Measurements from ENCODE around the gene SNRNP40.

Gene SNRNP40

DNA sequence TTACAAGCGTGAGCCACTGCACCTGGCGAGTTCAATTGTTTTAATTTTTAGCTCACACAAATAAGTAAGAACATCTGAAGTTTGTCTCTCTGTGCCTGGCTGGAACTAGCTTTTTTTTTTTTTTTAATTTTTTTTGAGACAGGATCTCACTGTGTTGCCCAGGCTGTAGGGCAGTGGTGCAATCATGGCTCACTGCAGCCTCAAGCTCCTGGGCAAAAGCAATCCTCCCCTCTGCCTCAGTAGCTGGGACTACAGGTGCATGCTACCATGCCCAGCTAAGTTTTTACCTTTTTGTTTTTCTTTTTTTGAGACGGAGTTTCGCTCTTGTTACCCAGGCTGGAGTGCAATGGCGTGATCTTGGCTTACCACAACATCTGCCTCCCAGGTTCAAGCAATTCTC, 64.8 kb downstream of the SNRNP40 start:
- no peak for DNase-seq (ENCODE audit: low read depth)

DNA sequence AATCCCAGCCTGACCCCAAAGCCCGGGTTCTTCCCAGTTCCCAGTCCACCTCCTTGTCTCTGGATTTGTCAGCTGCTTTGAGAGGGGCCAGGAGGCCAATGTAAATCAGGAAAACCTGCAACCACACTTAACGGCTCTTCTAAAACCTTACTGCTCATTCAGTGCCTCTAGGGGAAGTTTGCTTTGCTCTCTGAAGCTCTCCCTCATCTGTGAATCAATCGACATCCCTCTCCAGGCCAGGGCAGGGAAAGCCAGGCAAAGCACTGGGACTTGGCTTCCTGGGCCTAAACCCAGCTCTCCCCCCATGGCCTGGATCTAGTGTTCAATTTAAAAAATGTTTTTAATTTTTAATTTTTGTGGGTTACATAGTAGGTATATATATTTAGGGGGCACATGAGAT, 66.2 kb downstream of the SNRNP40 start:
- no peak for DNase-seq (ENCODE audit: low read depth)

DNA sequence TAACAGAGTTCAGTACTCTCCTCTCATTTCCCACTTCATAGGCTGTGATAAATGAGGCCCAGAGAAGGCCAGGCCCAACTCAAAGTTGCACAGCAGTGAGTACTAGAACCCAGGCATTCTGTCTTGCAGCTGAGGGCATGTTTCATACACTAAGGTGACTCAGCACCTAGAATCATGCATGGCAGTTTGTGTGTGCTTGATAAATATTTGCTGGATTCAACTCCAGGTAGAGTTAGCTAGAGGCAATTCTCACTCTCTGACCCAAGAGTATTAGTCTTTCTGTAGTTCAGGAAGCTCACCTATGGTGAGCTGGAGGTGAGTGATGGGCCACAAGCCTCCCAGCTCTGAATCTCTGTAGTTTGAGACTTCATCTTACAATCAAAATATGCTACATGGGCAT, 67.6 kb downstream of the SNRNP40 start:
- no peak for DNase-seq (ENCODE audit: low read depth)

DNA sequence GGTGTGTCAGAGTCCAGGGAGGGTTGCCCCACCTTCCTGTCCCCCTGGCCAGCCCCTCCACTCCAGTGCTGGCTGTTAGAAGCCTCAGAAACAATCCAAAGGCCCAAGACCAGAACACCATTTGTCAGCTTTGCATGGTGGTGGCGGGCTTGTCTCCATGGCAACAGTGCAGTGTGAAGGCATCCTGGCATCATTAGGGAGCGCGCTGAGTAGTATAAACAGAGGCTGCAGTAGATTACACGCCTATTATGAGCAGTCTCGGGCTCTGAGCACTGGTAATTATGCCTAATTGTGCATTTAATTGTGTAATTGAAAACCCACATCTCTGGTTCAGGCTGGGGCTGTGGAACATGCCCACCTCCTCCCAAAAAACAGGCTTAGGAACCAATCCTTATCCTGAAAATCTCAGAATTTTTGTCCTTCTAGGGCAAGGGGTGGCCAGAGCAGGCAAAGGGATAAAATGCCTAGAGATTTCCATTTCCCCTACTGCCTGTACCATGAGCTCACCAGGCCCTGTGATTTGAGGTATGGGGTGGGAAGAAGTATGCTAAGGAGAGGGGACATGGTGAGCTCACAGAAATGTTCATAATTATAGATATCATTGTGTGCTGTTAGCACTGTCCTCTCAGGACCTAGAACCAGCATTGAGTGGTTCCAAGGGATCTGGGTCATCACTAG, 68.6 kb downstream of the SNRNP40 start:
- no peak for DNase-seq (ENCODE audit: low read depth)

DNA sequence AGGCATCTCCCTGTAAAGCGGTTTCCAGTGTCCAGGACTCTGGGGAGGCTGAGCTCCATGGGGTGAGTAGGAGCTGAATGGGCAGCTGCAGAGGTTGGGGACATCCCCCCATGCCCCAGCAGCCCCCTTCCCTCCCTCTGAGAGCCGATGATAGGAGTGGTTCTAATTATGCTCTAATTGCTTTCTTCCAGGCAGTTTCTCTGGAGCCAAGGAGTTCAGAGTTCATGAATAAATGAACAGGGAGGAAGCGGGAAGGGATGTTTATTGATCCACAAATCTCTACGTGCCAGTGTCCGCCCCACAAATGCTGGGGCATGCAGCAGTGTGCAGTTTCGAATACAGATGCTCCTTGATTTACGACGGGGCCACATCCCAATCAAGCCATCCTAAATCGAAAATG, 72.5 kb downstream of the SNRNP40 start:
- DNase-seq (ENCODE audit: low read depth), result no peak

DNA sequence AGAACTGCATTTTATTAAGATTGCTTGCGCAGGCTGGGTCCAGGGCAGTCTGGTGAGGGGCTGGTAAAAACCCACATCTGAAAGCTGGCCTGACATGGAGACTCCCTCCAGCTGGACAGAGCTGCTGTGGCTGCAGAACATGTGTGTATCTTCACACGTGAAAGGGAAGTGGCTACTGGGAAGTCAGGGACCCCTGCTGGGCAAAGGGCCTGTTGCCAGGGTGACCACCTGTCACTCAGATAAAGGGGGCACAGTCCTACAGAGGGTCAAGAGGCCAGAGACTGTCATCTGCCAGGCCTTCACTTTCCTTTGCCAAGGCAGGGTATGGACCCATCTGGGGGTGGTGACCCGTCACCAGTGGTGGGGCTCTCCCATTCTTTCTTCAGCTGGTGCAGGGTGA, 74.4 kb downstream of the SNRNP40 start:
- DNase-seq (ENCODE audit: low read depth), result no peak

DNA sequence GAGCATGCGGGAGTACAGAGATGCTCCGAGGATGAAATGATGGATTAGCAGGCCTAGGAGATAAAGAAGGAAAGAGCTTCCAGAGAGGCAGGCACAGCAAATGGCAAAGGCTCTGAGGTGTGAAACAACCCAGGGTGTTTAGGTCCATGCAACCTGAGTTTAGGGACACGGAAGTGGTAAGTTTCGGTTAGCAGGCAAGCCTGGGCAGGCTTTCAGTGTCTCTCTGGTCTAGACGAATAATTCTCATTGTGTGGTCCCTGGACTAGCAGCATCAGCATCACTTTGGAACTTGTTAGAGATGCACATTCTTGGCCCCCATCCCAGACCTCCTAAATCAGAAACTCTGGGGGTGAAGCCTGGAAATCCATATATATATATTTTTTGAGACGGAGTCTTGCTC, 75.5 kb downstream of the SNRNP40 start:
- no peak for DNase-seq (ENCODE audit: low read depth)

DNA sequence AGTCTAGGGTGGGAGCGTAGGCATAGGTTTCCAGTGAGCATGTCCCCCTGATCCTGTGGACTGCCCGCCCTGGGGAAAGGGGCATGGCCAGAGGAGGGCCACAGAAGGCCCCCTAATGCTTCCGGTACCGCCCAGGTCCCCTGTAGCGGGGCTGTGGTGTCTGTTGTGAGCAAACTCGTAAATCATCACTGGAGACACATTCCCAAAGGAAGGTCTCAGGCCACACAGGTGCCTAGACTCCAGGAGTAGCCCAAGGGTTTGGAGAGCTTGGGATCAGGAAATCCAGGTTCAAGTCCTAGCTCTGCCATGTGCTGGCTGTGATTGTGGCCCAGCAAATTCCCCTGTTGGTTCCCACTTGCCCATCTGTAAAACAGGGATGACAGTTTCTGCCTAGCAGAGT, 77.1 kb downstream of the SNRNP40 start:
- DNase-seq (ENCODE audit: low read depth), result no peak

DNA sequence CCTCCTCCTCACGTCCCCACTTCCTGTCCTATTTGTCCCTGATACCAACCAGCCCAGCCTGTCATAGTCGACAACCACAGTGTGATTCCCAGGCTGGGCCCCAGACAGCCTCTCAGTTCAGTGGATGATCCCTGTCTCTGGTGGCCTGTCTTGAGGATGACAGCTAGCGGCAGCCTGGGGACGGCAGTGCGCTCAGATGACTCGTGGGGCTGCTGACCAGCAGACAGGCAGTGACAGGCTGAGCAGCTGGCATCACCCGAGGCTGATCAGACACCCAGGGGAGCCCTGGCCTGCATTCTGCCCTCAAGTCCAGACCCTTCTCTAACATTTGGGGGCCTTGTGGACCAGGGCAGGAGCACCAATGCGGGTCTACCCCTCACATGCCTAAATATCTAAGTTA, 77.9 kb downstream of the SNRNP40 start:
- DNase-seq (ENCODE audit: low read depth), result no peak

DNA sequence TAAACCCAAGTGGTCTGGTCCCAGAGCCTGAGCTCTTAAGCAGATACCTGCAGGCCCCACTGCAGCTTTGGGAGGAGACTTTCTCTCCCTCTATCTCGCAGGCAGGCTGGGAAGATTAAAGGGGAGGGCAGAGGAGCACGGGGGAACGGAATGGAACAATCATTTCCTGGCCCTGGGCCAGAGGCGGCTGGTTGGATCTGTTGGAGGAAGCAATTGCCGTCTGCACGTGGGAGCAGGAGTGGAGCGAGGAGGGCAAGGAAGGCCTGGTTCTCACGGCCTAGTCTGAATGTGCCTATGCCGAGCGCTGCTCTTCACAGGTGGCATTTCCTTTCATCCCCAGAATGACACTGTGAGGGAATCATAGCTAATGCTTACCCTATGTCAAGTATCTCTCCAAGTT, 80.6 kb downstream of the SNRNP40 start:
- DNase-seq (ENCODE audit: low read depth), result no peak

DNA sequence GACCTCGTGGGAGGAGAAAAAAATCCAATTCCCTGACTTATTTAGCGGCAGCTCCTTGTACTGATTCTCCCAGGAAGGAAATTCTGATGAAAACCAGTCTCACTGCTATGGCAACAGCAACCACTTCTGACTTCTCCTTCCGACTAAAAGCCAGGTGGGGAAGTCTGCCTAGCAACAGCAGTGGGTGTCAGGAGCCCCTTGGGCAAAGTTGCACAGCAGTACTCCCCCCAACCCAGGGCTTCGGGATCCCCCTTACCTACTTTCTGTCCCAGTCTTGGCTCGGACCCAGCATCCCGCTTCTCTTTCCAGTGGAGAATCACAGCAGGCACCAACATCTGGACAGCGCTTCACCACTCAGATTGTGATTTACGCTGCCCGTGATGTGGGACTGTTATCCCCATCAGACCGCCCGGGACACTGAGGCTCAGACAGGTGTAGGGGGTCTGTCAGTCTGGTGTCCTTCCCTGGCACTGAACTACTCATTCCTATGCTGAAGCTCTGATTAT, 81.5 kb downstream of the SNRNP40 start:
- DNase-seq (ENCODE audit: low read depth), result no peak

DNA sequence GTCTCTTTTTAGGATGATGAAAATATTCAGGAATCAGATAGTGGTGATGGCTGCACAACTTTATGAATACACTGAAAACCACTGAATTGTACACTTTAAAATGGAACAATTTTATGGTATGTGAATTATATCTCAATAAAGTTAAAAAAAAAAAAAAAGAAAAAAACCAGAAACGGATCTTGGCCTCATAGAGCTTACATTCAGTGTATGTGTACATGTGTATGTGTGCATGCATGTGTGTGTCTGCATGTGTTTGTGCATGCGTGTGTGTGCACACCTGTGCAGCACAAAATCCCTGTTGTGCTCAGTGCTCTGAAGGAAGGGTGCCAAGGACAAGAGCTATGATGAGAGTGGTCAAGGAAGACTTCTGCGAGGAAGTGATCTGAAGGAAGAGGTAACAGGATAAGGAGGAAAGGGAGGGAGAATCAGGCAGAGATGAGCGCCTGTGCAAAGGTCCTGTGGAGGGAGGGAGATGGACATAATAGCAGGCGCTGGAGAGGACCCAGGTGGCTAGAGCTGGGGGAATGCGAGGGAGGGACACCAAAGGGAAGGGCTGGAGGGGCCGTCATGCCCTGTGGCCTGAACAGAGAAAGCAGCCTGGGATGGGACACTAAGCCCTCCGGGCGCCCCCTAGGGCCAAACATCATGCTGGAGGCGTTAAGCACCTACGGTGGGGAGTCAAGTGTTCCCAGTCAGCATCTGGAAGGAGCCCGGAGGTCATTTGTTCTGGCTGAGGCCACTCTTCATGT, 82.1 kb downstream of the SNRNP40 start:
- DNase-seq (ENCODE audit: low read depth), result no peak

Measured in HS-5 (cell line).